ENCODE data around the gene MAP2. TPM values are rescaled to one million over a fixed set of nuclear protein-coding genes. Genes with fewer than 3 reads are reported as not detected.

The MAP2 gene
- total RNA-seq, 2 experiments from 2014 or later = 0.16 to 0.20 TPM

- no peaks in the 10 kb centered on the region for H3K4me1 Mint-ChIP-seq (ENCODE audit: low read depth)
- no peaks in the 10 kb centered on the region for H3K27me3 Mint-ChIP-seq
- DNase-seq (no peak), ATAC-seq (ENCODE audit: poor library complexity) (no peak)
- H3K27ac ChIP-seq (ENCODE audit: low read depth in 1 of 2, low read length in 2 of 2) = no peak overlapping the region
- H3K4me1 ChIP-seq (ENCODE audit: insufficient read depth, low read length) = no peaks in the 10 kb centered on the region
- CTCF ChIA-PET = no interaction called here
- no peaks in the 10 kb centered on the region for H3K27me3 ChIP-seq (ENCODE audit: control insufficient read depth in 1 of 2, insufficient read depth in 2 of 2, low read length in 2 of 2)
- H3K36me3 ChIP-seq (ENCODE audit: insufficient read depth, low read length) = no peaks in the 10 kb centered on the region
- H3K4me3 ChIP-seq (ENCODE audit: low read length) = no peak overlapping the region
- intact Hi-C loops (cut with DNase I, micrococcal nuclease) = no loop called here
- no peaks in the 10 kb centered on the region for H3K9me3 Mint-ChIP-seq
- H3K27ac Mint-ChIP-seq = no peak overlapping the region
- no peaks in the 10 kb centered on the region for H3K9me3 ChIP-seq (ENCODE audit: control insufficient read depth in 1 of 2, insufficient read depth in 1 of 2, low read length in 2 of 2)
- POLR2A ChIA-PET = no interaction called here
- no peak for TF ChIP-seq CTCF (IDR thresholded peaks at IDR 0.05)
- no peaks in the 10 kb centered on the region for H3K36me3 Mint-ChIP-seq (ENCODE audit: low read depth)
- no peak overlapping the region for H3K4me3 Mint-ChIP-seq
Observed at GRCh38 chr2:209694748-209695147, 270.9 kb downstream of the MAP2 start.

- DNase-seq (no peak), ATAC-seq (ENCODE audit: poor library complexity) (no peak)
- no peaks in the 10 kb centered on the region for H3K27me3 Mint-ChIP-seq
- H3K36me3 Mint-ChIP-seq (ENCODE audit: low read depth) = no peaks in the 10 kb centered on the region
- H3K27ac ChIP-seq (ENCODE audit: low read depth in 1 of 2, low read length in 2 of 2) = no peak overlapping the region
- no peak for TF ChIP-seq CTCF (IDR thresholded peaks at IDR 0.05)
- ChIA-PET CTCF (no interaction called here), POLR2A (interaction anchor here (0.6 kb wide), 1 partner anchor 28 kb away, joined by 3 read pairs; no protein-coding TSS in a partner anchor)
- H3K4me1 Mint-ChIP-seq (ENCODE audit: low read depth) = no peaks in the 10 kb centered on the region
- no peaks in the 10 kb centered on the region for H3K9me3 ChIP-seq (ENCODE audit: control insufficient read depth in 1 of 2, insufficient read depth in 1 of 2, low read length in 2 of 2)
- no peaks in the 10 kb centered on the region for H3K4me1 ChIP-seq (ENCODE audit: insufficient read depth, low read length)
- H3K4me3 Mint-ChIP-seq = no peak overlapping the region
- no peak overlapping the region for H3K27ac Mint-ChIP-seq
- no peaks in the 10 kb centered on the region for H3K27me3 ChIP-seq (ENCODE audit: control insufficient read depth in 1 of 2, insufficient read depth in 2 of 2, low read length in 2 of 2)
- no peaks in the 10 kb centered on the region for H3K36me3 ChIP-seq (ENCODE audit: insufficient read depth, low read length)
- no peak overlapping the region for H3K4me3 ChIP-seq (ENCODE audit: low read length)
- intact Hi-C loops (cut with DNase I, micrococcal nuclease) = no loop called here
- H3K9me3 Mint-ChIP-seq = no peaks in the 10 kb centered on the region
Observed at GRCh38 chr2:209696836-209697711, 273.2 kb downstream of the MAP2 start.

- Mint-ChIP-seq H3K4me1 (ENCODE audit: low read depth) (no peaks in the 10 kb centered on the region), H3K27me3 (no peaks in the 10 kb centered on the region), H3K27ac (no peak overlapping the region), H3K9me3 (no peaks in the 10 kb centered on the region), H3K36me3 (ENCODE audit: low read depth) (no peaks in the 10 kb centered on the region), H3K4me3 (no peak overlapping the region)
- intact Hi-C loops (cut with DNase I, micrococcal nuclease) = no loop called here
- H3K4me1 ChIP-seq (ENCODE audit: insufficient read depth, low read length) = no peaks in the 10 kb centered on the region
- no peaks in the 10 kb centered on the region for H3K36me3 ChIP-seq (ENCODE audit: insufficient read depth, low read length)
- ATAC-seq (ENCODE audit: poor library complexity) (no peak), DNase-seq (no peak)
- H3K27ac ChIP-seq (ENCODE audit: low read depth in 1 of 2, low read length in 2 of 2) = no peak overlapping the region
- TF ChIP-seq CTCF (IDR thresholded peaks at IDR 0.05) = no peak
- no peaks in the 10 kb centered on the region for H3K27me3 ChIP-seq (ENCODE audit: control insufficient read depth in 1 of 2, insufficient read depth in 2 of 2, low read length in 2 of 2)
- ChIA-PET POLR2A (no interaction called here), CTCF (no interaction called here)
- no peaks in the 10 kb centered on the region for H3K9me3 ChIP-seq (ENCODE audit: control insufficient read depth in 1 of 2, insufficient read depth in 1 of 2, low read length in 2 of 2)
- H3K4me3 ChIP-seq (ENCODE audit: low read length) = no peak overlapping the region
Observed at GRCh38 chr2:209702775-209703174, 278.9 kb downstream of the MAP2 start.

Measured in CD4-positive, alpha-beta T cell (primary cell).